Smooth muscle cell (in vitro differentiated cells): ENCODE results near the gene AHNAK2. TPM values are rescaled to one million over a fixed set of nuclear protein-coding genes. Genes with fewer than 3 reads are reported as not detected.

Experiments
- DNase-seq: peaks from one replicate; lab custom pipeline; 2025; ENCODE audit not compliant: unreplicated experiment; lab: John Stamatoyannopoulos, UW
- H2AFZ ChIP-seq: fragments of 200-600 bp; sonication (generic); 2 replicates; pipeline ENCODE4 v1.6.0; 2016; ENCODE audit warnings: antibody characterized with exemption, low read depth, mild to moderate bottlenecking
- H3F3A ChIP-seq: fragments of 200-600 bp; sonication (generic); 2 replicates; pipeline ENCODE4 v1.6.0; 2017; ENCODE audit warnings: antibody characterized with exemption, low read depth
- H3K27ac ChIP-seq: fragments of 200-600 bp; sonication (generic); 2 replicates; pipeline ENCODE4 v1.5.1; 2016; ENCODE audit warnings: low read depth, mild to moderate bottlenecking
- H3K27me3 ChIP-seq: fragments of 200-600 bp; sonication (generic); 2 replicates; pipeline ENCODE4 v1.6.1; 2016; ENCODE audit warnings: low read depth, mild to moderate bottlenecking
- H3K36me3 ChIP-seq: fragments of 200-600 bp; sonication (generic); 2 replicates; pipeline ENCODE4 v1.5.1; 2016; ENCODE audit warnings: low read depth
- H3K4me1 ChIP-seq: fragments of 200-600 bp; sonication (generic); 2 replicates; pipeline ENCODE4 v1.5.1; 2016; ENCODE audit warnings: low read depth
- H3K4me2 ChIP-seq: fragments of 200-600 bp; sonication (generic); 2 replicates; pipeline ENCODE4 v1.6.0; 2016; ENCODE audit warnings: mild to moderate bottlenecking
- H3K4me3 ChIP-seq: fragments of 200-600 bp; sonication (generic); 2 replicates; pipeline ENCODE4 v1.5.1; 2016; ENCODE audit warnings: mild to moderate bottlenecking
- H3K79me2 ChIP-seq: fragments of 200-600 bp; sonication (generic); 2 replicates; pipeline ENCODE4 v1.6.0; 2016; ENCODE audit warnings: low read depth, mild to moderate bottlenecking
- H3K9ac ChIP-seq: fragments of 200-600 bp; sonication (generic); 2 replicates; pipeline ENCODE4 v1.6.0; 2016; ENCODE audit warnings: low read depth
- H3K9me3 ChIP-seq: fragments of 200-600 bp; sonication (generic); replicated peaks from 2 replicates; pipeline ENCODE4 v1.5.1; 2016; ENCODE audit warnings: low read depth
- H4K20me1 ChIP-seq: fragments of 200-600 bp; sonication (generic); 2 replicates; pipeline ENCODE4 v1.6.0; 2016; ENCODE audit warnings: low read depth
- CTCF ChIP-seq: fragments of 200-600 bp; sonication (generic); IDR thresholded peaks from 2 replicates; pipeline ENCODE4 v1.5.1; 2017; ENCODE audit warnings: borderline replicate concordance, mild to moderate bottlenecking, antibody characterized with exemption; ENCODE audit not compliant: insufficient read depth, poor library complexity, severe bottlenecking
- WGBS: methylation state at CpG from one replicate; pipeline ENCODE4 v1.1.7; 2016; ENCODE audit warnings: low lambda C conversion rate; 5-methylcytosine and 5-hydroxymethylcytosine counted together
- polyA plus RNA-seq: library from polyadenylated mRNA; unstranded; fragments of >200 nt; fragmentation: Nextera tagmentation; extraction: Ambion mirVana; gene quantifications from 2 replicates; pipeline ENCODE4 v1.2.1, GENCODE V29; 2016
- total RNA-seq: library from RNA; depleted of rRNA; stranded (reverse); fragments of >200 nt; gene quantifications from 2 replicates; pipeline ENCODE4 v1.2.3, GENCODE V29; 2014

Gene AHNAK2
- total and polyA plus RNA-seq, 2 experiments from 2014 or later: 10.3 to 53.8 TPM

- H3K4me1 ChIP-seq: peaks cover 30% of the 10 kb centered on the region
- no peak overlapping the region for H2AFZ ChIP-seq
- no peak overlapping the region for H3K9ac ChIP-seq
- no peak overlapping the region for H3K27ac ChIP-seq
- H3K36me3 ChIP-seq: no peaks in the 10 kb centered on the region
- peaks cover 9% of the 10 kb centered on the region for H3F3A ChIP-seq
- H3K4me3 ChIP-seq: no peak overlapping the region
- peaks cover 90% of the 10 kb centered on the region for H4K20me1 ChIP-seq
- H3K4me2 ChIP-seq: no peak overlapping the region
- H3K79me2 ChIP-seq: peaks cover 94% of the 10 kb centered on the region
- TF ChIP-seq CTCF: no peak
- H3K9me3 ChIP-seq: no peaks in the 10 kb centered on the region
- WGBS: 88% methylated on average over 6 of the region's 6 CpGs
- DNase-seq: no peak
- H3K27me3 ChIP-seq: no peaks in the 10 kb centered on the region
These were observed 37.7 kb upstream of the AHNAK2 start for GRCh38 chr14:105015905-105016304.

GRCh38 chr14:105015242-105015641, 37.1 kb upstream of the AHNAK2 start:
- WGBS: 79% methylated on average over 9 of the region's 9 CpGs
- Histone ChIP-seq H4K20me1 (peaks cover 97% of the 10 kb centered on the region), H3K4me3 (no peak overlapping the region), H2AFZ (no peak overlapping the region), H3K9ac (no peak overlapping the region), H3K4me1 (peaks cover 30% of the 10 kb centered on the region), H3K36me3 (no peaks in the 10 kb centered on the region), H3K79me2 (peaks cover 98% of the 10 kb centered on the region), H3F3A (peaks cover 5% of the 10 kb centered on the region), H3K9me3 (no peaks in the 10 kb centered on the region), H3K27ac (no peak overlapping the region), H3K27me3 (no peaks in the 10 kb centered on the region), H3K4me2 (no peak overlapping the region)
- DNase-seq: no peak
- no peak for TF ChIP-seq CTCF

- Histone ChIP-seq H3K36me3 (no peaks in the 10 kb centered on the region), H3K27ac (no peak overlapping the region), H3K79me2 (peaks cover 96% of the 10 kb centered on the region), H3F3A (no peaks in the 10 kb centered on the region), H3K9ac (no peak overlapping the region), H3K9me3 (no peaks in the 10 kb centered on the region), H3K4me1 (peaks cover 24% of the 10 kb centered on the region), H4K20me1 (peaks cover 98% of the 10 kb centered on the region), H3K4me3 (no peak overlapping the region), H3K27me3 (no peaks in the 10 kb centered on the region), H2AFZ (no peak overlapping the region), H3K4me2 (no peak overlapping the region)
- TF ChIP-seq CTCF: no peak
- WGBS: 81% methylated on average over 4 of the region's 4 CpGs
- no peak for DNase-seq
These were observed 36.5 kb upstream of the AHNAK2 start for GRCh38 chr14:105014631-105015030.

- Histone ChIP-seq H3K36me3 (no peaks in the 10 kb centered on the region), H3K4me1 (peaks cover 18% of the 10 kb centered on the region), H3K27me3 (no peaks in the 10 kb centered on the region), H3K9ac (no peak overlapping the region), H3F3A (no peaks in the 10 kb centered on the region), H3K79me2 (peaks cover 90% of the 10 kb centered on the region), H3K27ac (no peak overlapping the region), H2AFZ (no peak overlapping the region), H3K4me2 (no peak overlapping the region), H3K4me3 (no peak overlapping the region), H4K20me1 (peaks cover 98% of the 10 kb centered on the region), H3K9me3 (no peaks in the 10 kb centered on the region)
- DNase-seq: no peak
- 90% methylated on average over 9 of the region's 9 CpGs for WGBS
- no peak for TF ChIP-seq CTCF
These were observed 35.9 kb upstream of the AHNAK2 start for GRCh38 chr14:105014032-105014431.
